ENCODE results near the gene LNP1.

DNA sequence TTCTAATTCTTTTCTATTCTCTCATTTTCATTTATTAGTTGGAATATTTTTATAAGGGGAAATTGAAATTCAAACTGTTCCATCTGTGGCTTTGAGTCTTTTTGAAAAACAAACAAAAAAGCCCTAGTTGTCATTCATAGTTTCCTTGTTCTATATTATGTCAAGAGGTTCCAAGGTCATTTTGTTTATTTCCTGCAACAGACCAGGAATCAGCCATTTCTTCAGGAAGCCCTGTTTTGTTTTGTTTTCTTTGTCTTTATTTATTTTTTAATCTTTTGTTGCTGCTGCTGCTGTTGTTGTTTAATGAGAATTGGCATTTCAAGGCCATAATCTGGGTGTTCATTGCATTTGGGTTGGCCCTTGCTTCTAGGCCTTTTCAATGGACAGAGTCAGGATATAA, 14.8 kb downstream of the LNP1 start:
- TF ChIP-seq EP300 (IDR thresholded peaks at IDR 0.05) (no peak), POLR2A (IDR thresholded peaks at IDR 0.05) (no peak)
